ENCODE results near the gene ADAMTS15.

GRCh38 chr11:130514316-130514715, 65.9 kb downstream of the ADAMTS15 start:
- TF ChIP-seq EZH2 (IDR thresholded peaks at IDR 0.05; ENCODE audit: low read length, missing control alignments) (no peak), CTCF (conservative IDR thresholded peaks at IDR 0.05 in 1 of 2, IDR thresholded peaks at IDR 0.05 in 1 of 2; ENCODE audit: low read depth in 1 of 2, low read length in 2 of 2) (no peak)
